DMS79 treated with DMSO at 0.1 percent for 48 hours (cell line): ENCODE data around the gene STYK1.
"Not testable (repeated sequence)": the region's sequence is repeated elsewhere in the genome, so short reads cannot be mapped to it uniquely, and the experiment has no call there.

ENCODE experiments used
- DNase-seq: peaks from one replicate; lab custom pipeline; 2025; lab: John Stamatoyannopoulos, UW

STYK1 gene

GRCh38 chr12:10620078-10620779 lies 53.6 kb downstream of the STYK1 start:
- no peak for DNase-seq

DNA sequence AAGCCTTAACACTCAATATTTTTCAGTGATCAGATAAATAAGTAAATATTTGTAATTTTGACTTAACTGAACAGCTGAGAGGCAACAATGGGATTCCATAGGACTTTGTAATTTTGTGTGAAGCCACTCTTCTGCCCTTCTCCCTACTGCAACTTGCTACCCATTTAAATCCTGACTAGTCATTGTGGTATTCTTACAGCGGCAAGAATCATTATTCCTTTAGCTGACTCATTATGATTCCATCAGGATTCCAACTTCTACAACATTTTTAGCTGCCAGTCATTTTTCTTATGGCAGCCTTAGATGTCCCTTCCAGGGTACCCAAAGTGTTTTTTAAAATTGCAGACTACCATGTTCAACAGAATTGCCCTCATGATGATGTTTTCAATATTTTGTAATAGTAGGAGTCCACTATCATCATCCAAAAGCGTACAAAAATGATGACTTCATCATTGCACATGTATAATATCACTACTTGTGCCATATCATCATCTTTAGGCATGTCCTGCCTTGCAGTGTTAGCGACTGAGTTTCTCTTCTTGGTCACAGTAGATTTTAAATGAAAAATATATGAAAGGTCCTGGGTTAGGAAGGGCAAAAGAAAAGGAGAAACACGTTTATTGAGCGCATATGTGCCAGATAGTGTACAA lies 55.4 kb downstream of the STYK1 start:
- no peak for DNase-seq

DNA sequence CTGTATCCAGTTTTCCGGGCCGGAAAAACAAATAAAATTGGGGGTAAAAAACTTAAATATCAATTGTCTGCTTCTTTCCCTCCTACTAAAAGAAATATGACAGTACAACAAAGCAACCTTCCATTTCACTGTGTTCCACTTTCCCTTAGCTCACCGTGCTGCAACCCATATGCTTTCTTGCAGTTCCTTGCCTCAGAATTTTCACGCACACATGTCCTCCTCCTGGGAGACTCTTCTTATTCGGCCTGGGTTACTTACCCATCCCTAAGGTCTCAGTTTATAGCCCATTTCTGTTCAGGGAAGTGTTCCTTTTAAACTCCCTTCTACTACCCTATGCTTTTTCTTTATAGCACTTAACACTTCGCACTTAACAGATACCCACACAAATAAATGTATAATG lies 56.0 kb downstream of the STYK1 start:
- no peak for DNase-seq

DNA sequence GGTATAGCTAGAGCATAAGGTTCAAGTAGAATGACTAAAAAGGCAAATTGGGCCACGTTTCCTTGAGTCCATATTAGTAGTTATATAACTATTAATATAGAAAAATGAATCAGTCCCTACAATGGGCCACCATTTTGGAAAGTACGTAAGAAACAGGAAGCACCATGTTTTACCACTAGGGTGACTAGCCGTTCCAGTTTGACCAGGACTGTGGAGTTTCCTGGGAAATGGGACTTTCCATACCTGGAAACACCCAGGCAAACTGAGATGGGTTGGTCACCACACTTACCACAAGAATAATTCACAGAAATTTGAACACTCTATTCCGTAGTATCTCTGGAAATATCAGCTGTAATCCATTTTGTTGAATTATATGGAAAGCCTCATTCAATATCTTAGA lies 58.3 kb downstream of the STYK1 start:
- no peak for DNase-seq

GRCh38 chr12:10614056-10614370 lies 59.8 kb downstream of the STYK1 start:
- DNase-seq: no peak

- DNase-seq: peak; percentile 95
Measured at GRCh38 chr12:10613349-10614055, 60.4 kb downstream of the STYK1 start, which contains the start of gene MAGOHB. Gene MAGOHB (minus strand): TSS chr12:10613609. CDS start chr12:10613532, 77 bp downstream.

GRCh38 chr12:10612984-10613348 lies 60.9 kb downstream of the STYK1 start:
- DNase-seq: peak; percentile 78

GRCh38 chr12:10612110-10612509 lies 61.7 kb downstream of the STYK1 start:
- DNase-seq: no peak

DNA sequence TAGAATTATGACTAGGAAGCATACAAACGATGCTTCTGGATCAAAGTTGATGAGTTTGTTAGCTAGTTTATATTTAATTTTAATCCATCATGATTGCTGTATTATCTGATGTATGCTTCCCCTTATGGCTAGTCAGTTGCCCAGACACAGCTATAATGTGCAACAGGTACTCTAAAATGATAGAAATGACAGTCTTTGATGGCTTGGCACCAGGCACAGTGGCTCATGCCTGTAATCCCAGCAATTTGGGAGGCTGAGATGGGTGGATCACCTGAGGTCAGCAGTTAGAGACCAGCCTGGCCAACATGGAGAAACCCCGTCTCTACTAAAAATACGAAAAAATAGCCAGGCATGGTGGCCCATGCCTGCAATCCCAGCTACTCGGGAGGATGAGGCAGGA lies 62.6 kb downstream of the STYK1 start:
- not testable (repeated sequence) for DNase-seq

- no peak for DNase-seq
Measured at GRCh38 chr12:10610188-10610587, 63.7 kb downstream of the STYK1 start.

DNA sequence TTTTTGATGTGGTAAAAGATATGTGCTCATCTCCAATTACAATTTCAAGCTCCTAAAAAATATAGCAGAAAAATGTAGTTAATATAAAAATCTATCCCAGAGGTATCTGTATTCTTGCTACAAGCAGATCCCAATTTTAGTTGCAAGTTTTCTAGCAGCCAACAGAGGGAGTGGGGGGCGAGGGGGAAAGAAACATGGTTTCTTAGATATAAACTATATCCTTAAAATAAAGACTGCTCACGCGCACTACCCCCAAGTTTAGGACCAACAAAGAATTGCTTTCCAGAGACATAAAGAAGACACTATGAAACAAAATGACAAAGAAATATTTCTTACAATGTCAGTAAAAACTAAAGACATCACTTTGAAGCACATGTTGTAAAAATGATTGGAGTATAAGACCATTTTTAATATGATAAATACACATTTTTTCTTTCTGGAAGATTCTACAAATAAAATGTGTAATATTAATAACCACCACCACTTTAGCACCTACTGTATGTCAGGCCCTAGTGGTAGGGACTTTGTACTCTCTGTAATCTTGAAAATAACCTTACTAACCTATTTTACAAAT lies 65.9 kb downstream of the STYK1 start:
- DNase-seq: no peak

GRCh38 chr12:10601860-10602259 lies 72.0 kb downstream of the STYK1 start:
- DNase-seq: no peak

DNA sequence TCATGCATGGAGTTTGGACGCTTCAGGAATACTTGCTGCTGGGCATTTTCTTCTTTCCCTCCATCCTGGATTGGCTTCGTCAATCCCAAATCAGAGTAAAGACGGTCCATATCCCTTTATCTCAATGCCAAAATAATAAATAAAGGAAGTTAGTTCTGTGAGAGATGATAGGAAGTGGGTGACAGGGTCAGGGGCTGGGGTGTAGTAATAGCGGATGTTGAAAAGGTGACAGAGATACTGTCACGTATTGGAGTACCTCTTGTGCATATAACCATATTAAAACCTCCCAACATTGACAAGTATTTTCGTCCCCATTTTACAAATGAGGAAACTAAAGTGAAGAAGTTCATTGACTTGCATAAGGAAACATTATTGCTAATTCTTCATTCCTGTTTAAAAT lies 72.9 kb downstream of the STYK1 start:
- DNase-seq: no peak

DNA sequence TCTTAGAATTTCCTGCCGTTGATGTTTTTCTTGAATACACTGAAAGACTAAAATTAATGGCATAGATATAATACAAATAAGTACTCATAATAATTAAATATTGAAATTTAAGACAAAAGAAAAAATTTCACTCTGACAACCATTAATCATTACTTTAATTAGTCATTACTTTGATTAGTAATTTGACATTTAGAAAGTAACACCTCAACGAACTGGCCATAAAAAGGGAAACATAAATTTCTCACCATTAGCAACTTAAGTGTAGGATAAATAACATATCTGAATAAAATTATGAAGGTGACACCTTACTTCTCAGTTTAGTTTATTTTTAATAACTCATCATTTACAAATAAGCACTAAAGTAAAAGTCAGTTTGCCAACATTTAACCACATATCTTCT lies 78.0 kb downstream of the STYK1 start:
- no peak for DNase-seq

- DNase-seq: no peak
Measured at GRCh38 chr12:10590966-10591365, 82.9 kb downstream of the STYK1 start.

GRCh38 chr12:10584415-10584814 lies 89.4 kb downstream of the STYK1 start:
- no peak for DNase-seq

DNA sequence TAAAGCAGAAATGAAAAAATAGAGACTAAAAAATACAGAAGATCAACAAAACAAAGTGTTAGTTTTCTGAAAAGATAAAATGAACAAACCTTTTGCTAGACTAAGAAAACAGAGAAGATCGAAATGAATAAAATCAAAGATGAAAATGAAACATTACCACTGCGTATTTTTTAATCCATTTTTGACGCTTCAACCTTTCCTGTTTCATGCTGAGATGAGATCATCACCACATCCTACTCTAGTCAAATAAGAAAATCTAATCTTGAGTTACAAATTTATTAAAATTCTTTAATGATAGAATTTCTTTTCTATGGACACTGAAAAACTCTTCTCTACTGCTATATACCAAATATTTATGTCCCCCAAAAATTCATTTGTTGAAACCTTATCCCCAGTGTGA lies 91.1 kb downstream of the STYK1 start:
- DNase-seq: no peak

DNA sequence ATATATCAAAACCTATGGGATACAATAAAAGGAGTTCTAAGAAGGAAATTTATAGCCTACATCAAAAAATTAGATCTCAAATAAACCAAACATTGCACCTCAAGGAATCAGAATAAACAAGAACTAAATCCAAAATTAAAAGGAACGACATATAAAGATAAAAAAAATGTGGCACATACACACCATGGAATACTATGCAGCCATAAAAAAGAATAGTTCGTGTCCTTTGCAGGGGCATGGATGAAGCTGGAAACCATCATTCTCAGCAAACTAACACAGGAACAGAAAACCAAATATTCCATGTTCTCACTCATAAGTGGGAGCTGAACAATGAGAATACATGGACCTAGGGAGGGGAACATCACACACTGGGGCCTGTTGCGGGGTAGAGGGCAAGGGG lies 91.7 kb downstream of the STYK1 start:
- DNase-seq: not testable (repeated sequence)

DNA sequence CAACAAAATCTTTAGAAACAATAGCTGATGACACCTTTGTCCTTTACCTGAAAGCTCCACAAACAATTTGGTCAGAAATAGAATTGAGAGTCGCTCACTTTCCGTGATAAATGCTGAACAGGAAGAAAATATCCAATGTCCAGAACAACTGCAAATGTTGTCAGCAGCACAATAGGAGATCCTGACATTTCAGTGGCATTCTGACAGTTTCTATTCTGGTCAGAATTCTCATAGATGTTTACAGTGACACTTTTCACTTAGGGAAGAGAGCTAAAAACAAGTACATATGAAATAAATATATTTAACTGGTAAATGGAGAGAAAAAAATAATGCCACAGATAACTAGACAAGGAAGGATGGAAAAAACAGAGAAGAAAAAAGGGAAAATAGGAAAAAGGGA lies 99.5 kb downstream of the STYK1 start:
- no peak for DNase-seq

DNA sequence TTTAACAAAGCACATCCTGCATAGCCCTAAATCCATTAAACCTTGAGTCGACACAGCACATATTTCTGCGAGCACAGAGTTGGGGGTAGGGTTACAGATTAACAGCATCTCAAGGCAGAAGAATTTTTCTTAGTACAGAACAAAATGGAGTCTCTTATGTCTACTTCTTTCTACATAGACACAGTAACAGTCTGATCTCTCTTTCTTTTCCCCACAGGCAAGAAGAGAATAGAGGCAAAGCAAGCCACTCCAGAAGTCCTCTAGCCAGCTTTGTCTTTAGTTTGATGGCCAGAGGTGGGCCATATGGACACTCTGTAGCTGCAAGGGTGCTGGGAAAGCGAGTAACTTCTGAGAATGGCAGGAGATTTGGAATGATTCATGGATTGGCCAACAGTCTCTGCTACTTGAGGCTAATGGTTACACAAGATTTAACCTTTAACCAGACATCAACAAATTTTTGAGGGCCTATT lies 101.8 kb downstream of the STYK1 start:
- not testable (repeated sequence) for DNase-seq

DNA sequence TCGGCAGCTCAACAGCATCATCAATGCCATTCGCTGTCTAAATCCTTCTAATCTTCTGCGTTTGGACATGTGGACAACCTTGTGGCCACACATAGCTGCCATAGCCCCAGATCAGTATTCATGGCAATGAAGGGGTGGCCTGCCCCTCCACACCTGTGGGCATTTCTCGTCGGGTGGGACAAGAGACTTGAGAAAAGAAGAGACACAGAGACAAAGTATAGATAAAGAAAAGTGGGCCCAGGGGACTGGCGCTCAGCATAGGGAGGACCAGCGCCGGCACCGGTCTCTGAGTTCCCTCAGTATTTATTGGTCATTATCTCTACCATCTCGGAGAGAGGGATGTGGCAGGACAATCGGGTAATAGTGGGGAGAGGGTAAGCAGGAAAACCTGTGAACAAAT lies 102.7 kb downstream of the STYK1 start:
- DNase-seq: no peak
